K562 (cell line): ENCODE measurements around the gene SMURF1. TPM values are rescaled to one million over a fixed set of nuclear protein-coding genes. Genes with fewer than 3 reads are reported as not detected.

Source experiments
- ATAC-seq: fragments of 200-7000 bp; cut with Tn5 transposase; 3 replicates; pipeline ENCODE4 v1.9.1; 2020; ENCODE audit warnings: moderate library complexity
- BruUV-seq: library from RNA; stranded (reverse); fragments of 400-500 nt; replicated peaks from 2 replicates; lab custom pipeline; 2021; lab: Mats Ljungman, UMichigan
- CTCF ChIA-PET: fragments of 300-600 bp; formaldehyde crosslinking; extraction: SDS; loops from one replicate; lab custom pipeline; 2021; ENCODE audit warnings: low intra/inter-chr PET ratio; lab: Yijun Ruan, JAX
- POLR2A ChIA-PET: fragments of 300-600, 350-650 bp; sonication (Branson Sonifier 250); formaldehyde crosslinking; extraction: SDS; loops from one replicate; lab custom pipeline; 2021; ENCODE audit warnings: antibody characterized with exemption, inconsistent platforms; lab: Yijun Ruan, JAX
- DNase-seq, 4 experiments: peaks; one replicate each; pipeline versions ENCODE4 v3.0.0 to v3.0.0-alpha.2; 2011 to 2018; ENCODE audit warnings: low spot score in 3 of 4, mixed read lengths in 3 of 4; ENCODE audit errors: extremely low read depth in 1 of 4
- FAIRE-seq: peaks from 2 replicates; lab custom pipeline; 2011; peaks lifted over from hg19 to GRCh38; lab: Jason Lieb, UNC
- H2AFZ ChIP-seq: 2 replicates; pipeline ENCODE4 v1.6.0; 2011; ENCODE audit warnings: low read depth, low read length, control low read depth, inconsistent platforms
- H3K27ac ChIP-seq: fragments of 200-600 bp; 3 replicates; pipeline ENCODE4 v1.8.0; 2011; ENCODE audit warnings: low read depth, mild to moderate bottlenecking, control low read depth, inconsistent platforms, low read length, moderate library complexity, mixed read lengths; ENCODE audit errors: extremely low read depth
- H3K27me3 ChIP-seq, 2 experiments: fragments of 300-600 bp in 1 of 2; 2 replicates in 1 of 2; 3 replicates in 1 of 2; pipeline versions ENCODE4 v1.6.0 to v1.8.0; 2011; ENCODE audit warnings: inconsistent platforms in 2 of 2, low read length in 2 of 2, mild to moderate bottlenecking in 1 of 2, mixed read lengths in 1 of 2, moderate library complexity in 1 of 2; ENCODE audit not compliant: control insufficient read depth in 2 of 2, insufficient read depth in 2 of 2
- H3K36me3 ChIP-seq: fragments of 300-600 bp; 3 replicates; pipeline ENCODE4 v1.8.0; 2011; ENCODE audit warnings: mild to moderate bottlenecking, low read length, inconsistent platforms; ENCODE audit not compliant: control insufficient read depth, insufficient read depth
- H3K4me1 ChIP-seq, 2 experiments: fragments of 200-600 bp in 1 of 2; replicated peaks in 1 of 2; 2 replicates in 1 of 2; 3 replicates in 1 of 2; pipeline versions ENCODE4 v1.5.1 to v1.8.0; 2011; ENCODE audit warnings: inconsistent platforms in 2 of 2, low read length in 2 of 2, mild to moderate bottlenecking in 1 of 2, mixed read lengths in 1 of 2, moderate library complexity in 1 of 2; ENCODE audit not compliant: control insufficient read depth in 2 of 2, insufficient read depth in 2 of 2
- H3K4me2 ChIP-seq: 2 replicates; pipeline ENCODE4 v1.6.1; 2011; ENCODE audit warnings: low read length, control low read depth, inconsistent platforms, mixed read lengths; ENCODE audit not compliant: insufficient read depth
- H3K4me3 ChIP-seq: fragments of 200-600 bp; sonication (generic), shearing (Covaris generic); 2 replicates; pipeline ENCODE4 v1.5.1; 2016; ENCODE audit warnings: control low read depth, inconsistent platforms
- H3K79me2 ChIP-seq: fragments of 200-600 bp; 3 replicates; pipeline ENCODE4 v1.8.0; 2011; ENCODE audit warnings: low read length, inconsistent platforms; ENCODE audit not compliant: control insufficient read depth, insufficient read depth
- H3K9ac ChIP-seq, 2 experiments: 2 replicates each; pipeline versions ENCODE4 v1.6.0 to v1.6.1; 2011; ENCODE audit warnings: low read depth in 2 of 2, low read length in 2 of 2, control low read depth in 1 of 2, inconsistent platforms in 1 of 2, mild to moderate bottlenecking in 1 of 2, mixed read lengths in 1 of 2; ENCODE audit not compliant: insufficient read depth in 1 of 2
- H3K9me1 ChIP-seq: one replicate; pipeline ENCODE4 v1.6.0; 2011; ENCODE audit warnings: inconsistent platforms, mild to moderate bottlenecking, low read length, moderate library complexity; ENCODE audit not compliant: control insufficient read depth, insufficient read depth
- H3K9me3 ChIP-seq: replicated peaks from 2 replicates; pipeline ENCODE4 v1.5.1; 2011; ENCODE audit warnings: low read depth, low read length, inconsistent platforms; ENCODE audit not compliant: control insufficient read depth, insufficient read depth
- H4K20me1 ChIP-seq: replicated peaks from 2 replicates; pipeline ENCODE4 v1.6.1; 2011; ENCODE audit warnings: low read length, inconsistent platforms, mixed read lengths; ENCODE audit not compliant: control insufficient read depth, insufficient read depth
- CBX1 ChIP-seq: sonication (generic); IDR thresholded peaks from 2 replicates; pipeline ENCODE4 v1.6.1; 2016; ENCODE audit warnings: antibody characterized with exemption, low read depth, mild to moderate bottlenecking
- CHD7 ChIP-seq: fragments of 200-600 bp; sonication (generic); IDR thresholded peaks from one replicate; pipeline ENCODE4 v1.6.1; 2012; ENCODE audit warnings: mild to moderate bottlenecking, low read depth, low read length, inconsistent platforms
- FOXM1 ChIP-seq, 2 experiments: fragments of 450-650 bp in 1 of 2; sonication (generic) in 1 of 2; formaldehyde crosslinking in 1 of 2; IDR thresholded peaks; 2 replicates each; pipeline versions ENCODE4 v1.6.1 to v1.9.0; 2017 to 2022; ENCODE audit warnings: low read depth in 2 of 2, mild to moderate bottlenecking in 2 of 2, missing genetic modification reagents in 1 of 2, moderate library complexity in 1 of 2
- POLR2G ChIP-seq: fragments of 200-400 bp; formaldehyde crosslinking; IDR thresholded peaks from 2 replicates; pipeline ENCODE4 v1.6.1; 2017; ENCODE audit warnings: low read depth, mild to moderate bottlenecking, antibody characterized with exemption, low read length, moderate library complexity
- PTBP1 ChIP-seq: fragments of 200-400 bp; formaldehyde crosslinking; IDR thresholded peaks from 2 replicates; pipeline ENCODE4 v1.6.1; 2017; ENCODE audit warnings: low read depth, low read length
- RAD51 ChIP-seq: fragments of 450-650 bp; IDR thresholded peaks from 2 replicates; pipeline ENCODE4 v1.7.1; 2016; ENCODE audit warnings: low read depth, mild to moderate bottlenecking, borderline replicate concordance
- SRF ChIP-seq, 2 experiments: fragments of 250-450, 450-650 bp in 1 of 2; sonication (Bioruptor Pico) in 1 of 2; sonication (generic) in 1 of 2; formaldehyde crosslinking; IDR thresholded peaks; 2 replicates each; pipeline versions ENCODE4 v1.5.0 to v1.5.1; 2020 to 2022; ENCODE audit warnings: mild to moderate bottlenecking in 1 of 2, missing genetic modification reagents in 1 of 2
- TEAD2 ChIP-seq: fragments of 450-650 bp; IDR thresholded peaks from 2 replicates; pipeline ENCODE4 v1.6.1; 2016; ENCODE audit warnings: missing genetic modification characterization, control low read depth, missing compliant biosample characterization
- ZFP36 ChIP-seq: fragments of 150-350 bp; IDR thresholded peaks from 2 replicates; pipeline ENCODE4 v1.6.1; 2018; ENCODE audit warnings: low read length, low read depth; ENCODE audit not compliant: partially characterized antibody
- ZNF239 ChIP-seq: fragments of 250-450 bp; sonication (Bioruptor Pico); IDR thresholded peaks from 2 replicates; pipeline ENCODE4 v1.4.0; 2020; ENCODE audit warnings: mild to moderate bottlenecking
- ZNF444 ChIP-seq: fragments of 250-450 bp; sonication (Bioruptor Pico); IDR thresholded peaks from 2 replicates; pipeline ENCODE4 v1.4.0; 2020; ENCODE audit warnings: mild to moderate bottlenecking, moderate library complexity
- WGBS: fragments of 100-300 bp; shearing (Covaris generic); methylation state at CpG from one replicate; pipeline ENCODE4 v1.1.6; 2016; ENCODE audit warnings: low coverage, mixed read lengths; ENCODE audit not compliant: insufficient coverage; ENCODE audit errors: missing lambda C conversion rate; 5-methylcytosine and 5-hydroxymethylcytosine counted together
- in situ Hi-C: fragments of 300-500 bp; cut with MboI; formaldehyde crosslinking; loops from 4 replicates; pipeline ENCODE4 v1.15.0; 2018; ENCODE audit warnings: inconsistent platforms, mixed read lengths
- intact Hi-C: fragments of 100-400 bp; cut with micrococcal nuclease; formaldehyde crosslinking; loops from 2 replicates; pipeline ENCODE4 v1.14.2; 2022
- polyA plus RNA-seq, 8 experiments: library from polyadenylated mRNA; depleted of rRNA in 4 of 8; stranded (reverse) in 5 of 8; unstranded in 3 of 8; fragments of >200 nt; fragmentation: Nextera tagmentation in 2 of 8; fragmentation: Illumina TruSeq in 1 of 8; extraction: Ambion mirVana in 2 of 8; extraction: Trizol in 1 of 8; gene quantifications; 2 replicates each; pipeline versions ENCODE4 v1.2.1 to v1.2.3, GENCODE V29; 2011 to 2014; ENCODE audit warnings: inconsistent platforms in 1 of 8, missing spikeins in 1 of 8
- total RNA-seq, 7 experiments: library from RNA; depleted of rRNA in 6 of 7; stranded (reverse); fragments of >200 nt in 6 of 7; fragmentation: Illumina TruSeq in 2 of 7; extraction: Trizol in 2 of 7; gene quantifications; 2 replicates each; pipeline versions ENCODE4 v1.2.1 to v1.2.3, GENCODE V29; 2011 to 2021; ENCODE audit warnings: low replicate concordance in 1 of 7

Gene SMURF1
- total and polyA plus RNA-seq, 9 of the 15 experiments (the other 6 are each of a cell fraction or from before 2014, with no cell fraction given), result 1.0 to 20.1 (median 12.6) TPM

GRCh38 chr7:99037327-99037940 lies 106.5 kb downstream of the SMURF1 start:
- in situ Hi-C loops, result no loop called here
- Histone ChIP-seq H3K79me2 (no peaks in the 10 kb centered on the region), H3K4me3 (no peak overlapping the region), H3K9me1 (no peaks in the 10 kb centered on the region), H3K9ac (no peak overlapping the region; a peak in 1 of 4 replicates), H2AFZ (no peak overlapping the region), H3K4me2 (no peak overlapping the region), H3K36me3 (peaks cover 92% of the 10 kb centered on the region), H3K9me3 (no peaks in the 10 kb centered on the region), H3K4me1 (no peaks in the 10 kb centered on the region; a peak in 4 of 5 replicates), H3K27ac (no peak overlapping the region), H4K20me1 (peaks cover 10% of the 10 kb centered on the region; the same call in 1 of the 2 replicates), H3K27me3 (no peaks in the 10 kb centered on the region)
- BruUV-seq, result no TSS peak
- no peak for ATAC-seq
- intact Hi-C loops, result no loop called here
- WGBS, result 94% methylated on average over 16 of the region's 16 CpGs
- POLR2A ChIA-PET, result interaction anchor here (0.8 to 1.4 kb wide), 4 partner anchors 10 to 292 kb away, joined by 3 to 4 read pairs (median 4); no protein-coding TSS in a partner anchor
- CTCF ChIA-PET, result no interaction called here
- no peak for FAIRE-seq
- no peak for DNase-seq
- TF ChIP-seq TEAD2 (tag), result no peak
- TF ChIP-seq ZNF239, result no peak
- no peak for TF ChIP-seq FOXM1 (IDR thresholded peaks at IDR 0.05; ENCODE audit: low read depth)
- no peak for TF ChIP-seq FOXM1 (CRISPR knock-in tag; IDR thresholded peaks at IDR 0.05; ENCODE audit: low read depth)
- no peak for TF ChIP-seq POLR2G
- no peak for TF ChIP-seq SRF (CRISPR knock-in tag; IDR thresholded peaks at IDR 0.05)
- no peak for TF ChIP-seq ZFP36
- TF ChIP-seq RAD51, result no peak
- no peak for TF ChIP-seq CHD7
- TF ChIP-seq PTBP1, result no peak
- no peak for TF ChIP-seq ZNF444 (CRISPR knock-in tag)
- no peak for TF ChIP-seq CBX1
